CD4-positive, alpha-beta T cell treated with Interleukin-21 for 1 hour (primary cell): ENCODE measurements around the gene DSCAML1.
A peak's percentile ranks its signal among the peaks of the same experiment; 100 is the strongest.

Experiments used
- DNase-seq: peaks from one replicate; pipeline ENCODE4 v3.0.0-alpha.2; 2020

Gene DSCAML1

GRCh38 chr11:117796872-117797529 lies at the start of gene DSCAML1:
DSCAML1 (minus strand) TSS chr11:117797216; CDS start chr11:117797079, 137 bp downstream.
- peak; percentile 43 for DNase-seq

GRCh38 chr11:117843666-117844484 lies 46.9 kb upstream of the DSCAML1 start:
- DNase-seq, result peak; percentile 81

GRCh38 chr11:117842131-117842941 lies 45.3 kb upstream of the DSCAML1 start:
- DNase-seq, result no peak

GRCh38 chr11:117841551-117842031 lies 44.6 kb upstream of the DSCAML1 start:
- no peak for DNase-seq

GRCh38 chr11:117840881-117841550 lies 44.0 kb upstream of the DSCAML1 start:
- no peak for DNase-seq

- DNase-seq, result no peak
Observed at GRCh38 chr11:117839936-117840813, 43.2 kb upstream of the DSCAML1 start.

GRCh38 chr11:117839380-117839881 lies 42.4 kb upstream of the DSCAML1 start:
- no peak for DNase-seq

- no peak for DNase-seq
Observed at GRCh38 chr11:117838901-117839300, 41.9 kb upstream of the DSCAML1 start.

GRCh38 chr11:117837791-117838190 lies 40.8 kb upstream of the DSCAML1 start:
- DNase-seq, result no peak

GRCh38 chr11:117837070-117837776 lies 40.2 kb upstream of the DSCAML1 start:
- DNase-seq, result no peak

- DNase-seq, result no peak
Observed at GRCh38 chr11:117836077-117836960, 39.3 kb upstream of the DSCAML1 start.

- no peak for DNase-seq
Observed at GRCh38 chr11:117835576-117835975, 38.6 kb upstream of the DSCAML1 start.

- no peak for DNase-seq
Observed at GRCh38 chr11:117834838-117835443, 37.9 kb upstream of the DSCAML1 start.

- no peak for DNase-seq
Observed at GRCh38 chr11:117834068-117834810, 37.2 kb upstream of the DSCAML1 start.

- no peak for DNase-seq
Observed at GRCh38 chr11:117833401-117833891, 36.4 kb upstream of the DSCAML1 start.

GRCh38 chr11:117832511-117832910 lies 35.5 kb upstream of the DSCAML1 start:
- DNase-seq, result no peak

- no peak for DNase-seq
Observed at GRCh38 chr11:117831661-117832415, 34.8 kb upstream of the DSCAML1 start.
